Measurements from ENCODE around the gene ACTR1A.

DNA sequence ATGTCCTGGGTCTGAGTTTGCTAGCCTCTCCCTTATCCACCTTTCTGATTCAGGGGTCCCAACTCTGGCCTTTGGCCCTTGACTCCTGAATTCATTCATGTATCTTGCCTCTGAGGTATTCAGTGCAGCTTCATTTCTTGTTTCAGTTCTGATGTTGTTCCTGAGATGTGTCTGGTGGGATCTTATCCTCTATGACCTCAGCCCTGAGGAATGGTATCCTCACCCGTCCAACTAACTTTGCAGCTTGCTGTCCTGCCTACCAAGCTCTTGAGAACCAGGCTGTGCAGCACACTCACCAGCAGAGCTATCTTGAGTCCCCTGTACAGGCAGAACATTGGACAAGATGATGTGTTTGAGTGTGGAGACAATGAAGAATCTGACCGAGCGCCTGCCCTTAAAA lies 15.0 kb upstream of the ACTR1A start:
- no peak for TF ChIP-seq POLR2A (IDR thresholded peaks at IDR 0.05)
- TF ChIP-seq, protein P1, sequence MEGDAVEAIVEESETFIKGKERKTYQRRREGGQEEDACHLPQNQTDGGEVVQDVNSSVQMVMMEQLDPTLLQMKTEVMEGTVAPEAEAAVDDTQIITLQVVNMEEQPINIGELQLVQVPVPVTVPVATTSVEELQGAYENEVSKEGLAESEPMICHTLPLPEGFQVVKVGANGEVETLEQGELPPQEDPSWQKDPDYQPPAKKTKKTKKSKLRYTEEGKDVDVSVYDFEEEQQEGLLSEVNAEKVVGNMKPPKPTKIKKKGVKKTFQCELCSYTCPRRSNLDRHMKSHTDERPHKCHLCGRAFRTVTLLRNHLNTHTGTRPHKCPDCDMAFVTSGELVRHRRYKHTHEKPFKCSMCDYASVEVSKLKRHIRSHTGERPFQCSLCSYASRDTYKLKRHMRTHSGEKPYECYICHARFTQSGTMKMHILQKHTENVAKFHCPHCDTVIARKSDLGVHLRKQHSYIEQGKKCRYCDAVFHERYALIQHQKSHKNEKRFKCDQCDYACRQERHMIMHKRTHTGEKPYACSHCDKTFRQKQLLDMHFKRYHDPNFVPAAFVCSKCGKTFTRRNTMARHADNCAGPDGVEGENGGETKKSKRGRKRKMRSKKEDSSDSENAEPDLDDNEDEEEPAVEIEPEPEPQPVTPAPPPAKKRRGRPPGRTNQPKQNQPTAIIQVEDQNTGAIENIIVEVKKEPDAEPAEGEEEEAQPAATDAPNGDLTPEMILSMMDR (IDR thresholded peaks at IDR 0.05 in 4 of 5, conservative IDR thresholded peaks at IDR 0.05 in 1 of 5), result no peak
